Measurements from ENCODE around the gene COLQ.

COLQ gene

DNA sequence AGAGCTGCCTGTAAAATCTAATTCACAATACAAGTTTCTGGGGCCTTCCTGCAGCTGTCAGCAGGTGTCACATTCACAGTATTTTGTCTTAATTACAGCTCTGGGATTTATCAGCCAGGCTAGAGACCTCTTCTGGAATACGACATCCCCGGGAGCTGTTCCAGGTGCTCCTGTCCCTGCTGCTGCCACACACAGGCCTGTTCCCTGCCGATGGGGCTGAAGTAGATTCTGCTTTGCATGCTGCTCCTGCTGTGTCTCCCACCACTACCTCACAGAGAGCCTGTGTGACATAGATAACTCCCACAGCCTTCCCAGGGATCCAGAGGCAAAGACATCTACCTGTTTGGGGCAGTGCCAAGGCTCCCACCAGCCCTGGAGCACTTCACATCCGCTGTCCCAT lies 20.4 kb downstream of the COLQ start:
- TF ChIP-seq GLIS3 (CRISPR knock-in tag; IDR thresholded peaks at IDR 0.05), result no peak
- no peak for ATAC-seq

DNA sequence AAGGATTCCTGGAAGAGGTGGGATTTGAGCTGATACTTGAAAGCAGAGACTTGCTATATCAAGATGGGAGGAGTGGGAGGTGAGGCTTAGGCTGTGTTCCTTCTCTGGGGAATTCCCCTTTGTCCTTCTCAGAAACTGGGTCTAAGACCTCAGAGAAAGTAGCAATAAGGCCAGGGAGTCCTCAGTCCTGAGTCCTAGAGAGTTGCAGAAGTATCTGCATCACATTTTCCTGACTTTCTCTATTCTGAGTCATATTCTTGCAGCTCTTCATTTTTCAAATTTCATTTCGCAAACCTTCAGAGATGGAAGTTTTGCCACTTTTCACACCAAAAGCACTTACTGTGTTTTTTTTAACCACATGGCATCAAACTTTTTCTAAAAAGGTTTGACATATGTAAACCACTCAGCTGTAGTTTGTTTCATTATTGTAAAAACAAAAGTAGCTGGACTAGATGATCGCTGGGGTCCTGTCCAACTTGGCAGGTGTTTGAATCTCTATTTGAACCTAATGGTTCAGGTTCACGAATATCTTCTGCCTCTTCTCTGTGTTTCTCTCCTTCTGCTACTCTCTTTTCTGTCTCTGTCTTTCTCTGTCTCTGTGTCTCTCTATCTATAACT lies 21.3 kb downstream of the COLQ start:
- TF ChIP-seq ZFP3 (CRISPR knock-in tag; IDR thresholded peaks at IDR 0.05), result no peak
- TF ChIP-seq, protein P1, sequence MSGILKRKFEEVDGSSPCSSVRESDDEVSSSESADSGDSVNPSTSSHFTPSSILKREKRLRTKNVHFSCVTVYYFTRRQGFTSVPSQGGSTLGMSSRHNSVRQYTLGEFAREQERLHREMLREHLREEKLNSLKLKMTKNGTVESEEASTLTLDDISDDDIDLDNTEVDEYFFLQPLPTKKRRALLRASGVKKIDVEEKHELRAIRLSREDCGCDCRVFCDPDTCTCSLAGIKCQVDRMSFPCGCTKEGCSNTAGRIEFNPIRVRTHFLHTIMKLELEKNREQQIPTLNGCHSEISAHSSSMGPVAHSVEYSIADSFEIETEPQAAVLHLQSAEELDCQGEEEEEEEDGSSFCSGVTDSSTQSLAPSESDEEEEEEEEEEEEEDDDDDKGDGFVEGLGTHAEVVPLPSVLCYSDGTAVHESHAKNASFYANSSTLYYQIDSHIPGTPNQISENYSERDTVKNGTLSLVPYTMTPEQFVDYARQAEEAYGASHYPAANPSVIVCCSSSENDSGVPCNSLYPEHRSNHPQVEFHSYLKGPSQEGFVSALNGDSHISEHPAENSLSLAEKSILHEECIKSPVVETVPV (CRISPR knock-in tag; IDR thresholded peaks at IDR 0.05), result no peak
- no peak for TF ChIP-seq ARNTL (CRISPR knock-in tag; IDR thresholded peaks at IDR 0.05; ENCODE audit: borderline replicate concordance, low read depth)
- TF ChIP-seq BACH2 (CRISPR knock-in tag; IDR thresholded peaks at IDR 0.05; ENCODE audit: borderline replicate concordance), result no peak
- TF ChIP-seq, protein P2, sequence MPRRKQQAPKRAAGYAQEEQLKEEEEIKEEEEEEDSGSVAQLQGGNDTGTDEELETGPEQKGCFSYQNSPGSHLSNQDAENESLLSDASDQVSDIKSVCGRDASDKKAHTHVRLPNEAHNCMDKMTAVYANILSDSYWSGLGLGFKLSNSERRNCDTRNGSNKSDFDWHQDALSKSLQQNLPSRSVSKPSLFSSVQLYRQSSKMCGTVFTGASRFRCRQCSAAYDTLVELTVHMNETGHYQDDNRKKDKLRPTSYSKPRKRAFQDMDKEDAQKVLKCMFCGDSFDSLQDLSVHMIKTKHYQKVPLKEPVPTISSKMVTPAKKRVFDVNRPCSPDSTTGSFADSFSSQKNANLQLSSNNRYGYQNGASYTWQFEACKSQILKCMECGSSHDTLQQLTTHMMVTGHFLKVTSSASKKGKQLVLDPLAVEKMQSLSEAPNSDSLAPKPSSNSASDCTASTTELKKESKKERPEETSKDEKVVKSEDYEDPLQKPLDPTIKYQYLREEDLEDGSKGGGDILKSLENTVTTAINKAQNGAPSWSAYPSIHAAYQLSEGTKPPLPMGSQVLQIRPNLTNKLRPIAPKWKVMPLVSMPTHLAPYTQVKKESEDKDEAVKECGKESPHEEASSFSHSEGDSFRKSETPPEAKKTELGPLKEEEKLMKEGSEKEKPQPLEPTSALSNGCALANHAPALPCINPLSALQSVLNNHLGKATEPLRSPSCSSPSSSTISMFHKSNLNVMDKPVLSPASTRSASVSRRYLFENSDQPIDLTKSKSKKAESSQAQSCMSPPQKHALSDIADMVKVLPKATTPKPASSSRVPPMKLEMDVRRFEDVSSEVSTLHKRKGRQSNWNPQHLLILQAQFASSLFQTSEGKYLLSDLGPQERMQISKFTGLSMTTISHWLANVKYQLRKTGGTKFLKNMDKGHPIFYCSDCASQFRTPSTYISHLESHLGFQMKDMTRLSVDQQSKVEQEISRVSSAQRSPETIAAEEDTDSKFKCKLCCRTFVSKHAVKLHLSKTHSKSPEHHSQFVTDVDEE (CRISPR knock-in tag; IDR thresholded peaks at IDR 0.05), result no peak
- TF ChIP-seq, protein P3, sequence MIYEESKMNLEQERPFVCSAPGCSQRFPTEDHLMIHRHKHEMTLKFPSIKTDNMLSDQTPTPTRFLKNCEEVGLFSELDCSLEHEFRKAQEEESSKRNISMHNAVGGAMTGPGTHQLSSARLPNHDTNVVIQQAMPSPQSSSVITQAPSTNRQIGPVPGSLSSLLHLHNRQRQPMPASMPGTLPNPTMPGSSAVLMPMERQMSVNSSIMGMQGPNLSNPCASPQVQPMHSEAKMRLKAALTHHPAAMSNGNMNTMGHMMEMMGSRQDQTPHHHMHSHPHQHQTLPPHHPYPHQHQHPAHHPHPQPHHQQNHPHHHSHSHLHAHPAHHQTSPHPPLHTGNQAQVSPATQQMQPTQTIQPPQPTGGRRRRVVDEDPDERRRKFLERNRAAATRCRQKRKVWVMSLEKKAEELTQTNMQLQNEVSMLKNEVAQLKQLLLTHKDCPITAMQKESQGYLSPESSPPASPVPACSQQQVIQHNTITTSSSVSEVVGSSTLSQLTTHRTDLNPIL (CRISPR knock-in tag; IDR thresholded peaks at IDR 0.05; ENCODE audit: low read depth), result no peak
- TF ChIP-seq RARB (CRISPR knock-in tag; IDR thresholded peaks at IDR 0.05), result no peak
- TF ChIP-seq ZFP30 (CRISPR knock-in tag; IDR thresholded peaks at IDR 0.05), result no peak
- TF ChIP-seq SNAI2 (CRISPR knock-in tag; IDR thresholded peaks at IDR 0.05), result no peak
- no peak for TF ChIP-seq CSDC2 (CRISPR knock-in tag; IDR thresholded peaks at IDR 0.05)
- no peak for TF ChIP-seq GLIS3 (CRISPR knock-in tag; IDR thresholded peaks at IDR 0.05)
- no peak for ATAC-seq

DNA sequence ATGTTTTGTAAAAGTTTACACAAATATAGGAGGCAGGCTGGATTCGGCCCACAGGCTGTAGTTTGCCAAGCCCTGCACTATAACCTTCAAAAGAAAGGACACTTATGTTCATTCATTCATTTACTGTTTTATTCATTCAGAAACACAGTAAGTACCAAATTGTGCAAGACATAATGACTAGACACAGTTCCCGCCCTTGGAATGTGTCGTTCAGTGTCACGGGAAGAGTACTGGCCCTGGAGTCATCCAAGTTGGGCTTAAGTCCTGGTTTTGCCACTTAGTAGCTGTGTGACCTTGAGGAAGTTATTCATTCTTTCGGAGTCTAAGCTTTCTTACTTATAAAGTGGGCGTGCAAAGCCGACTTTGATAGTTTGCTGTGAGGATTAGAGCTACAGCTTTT lies 22.0 kb downstream of the COLQ start:
- no peak for ATAC-seq
- TF ChIP-seq, protein P1 (CRISPR knock-in tag; IDR thresholded peaks at IDR 0.05), result no peak
- TF ChIP-seq ZC3H10 (CRISPR knock-in tag; IDR thresholded peaks at IDR 0.05) (no peak), ARNTL (CRISPR knock-in tag; IDR thresholded peaks at IDR 0.05; ENCODE audit: borderline replicate concordance, low read depth) (no peak), RARB (CRISPR knock-in tag; IDR thresholded peaks at IDR 0.05) (no peak)

DNA sequence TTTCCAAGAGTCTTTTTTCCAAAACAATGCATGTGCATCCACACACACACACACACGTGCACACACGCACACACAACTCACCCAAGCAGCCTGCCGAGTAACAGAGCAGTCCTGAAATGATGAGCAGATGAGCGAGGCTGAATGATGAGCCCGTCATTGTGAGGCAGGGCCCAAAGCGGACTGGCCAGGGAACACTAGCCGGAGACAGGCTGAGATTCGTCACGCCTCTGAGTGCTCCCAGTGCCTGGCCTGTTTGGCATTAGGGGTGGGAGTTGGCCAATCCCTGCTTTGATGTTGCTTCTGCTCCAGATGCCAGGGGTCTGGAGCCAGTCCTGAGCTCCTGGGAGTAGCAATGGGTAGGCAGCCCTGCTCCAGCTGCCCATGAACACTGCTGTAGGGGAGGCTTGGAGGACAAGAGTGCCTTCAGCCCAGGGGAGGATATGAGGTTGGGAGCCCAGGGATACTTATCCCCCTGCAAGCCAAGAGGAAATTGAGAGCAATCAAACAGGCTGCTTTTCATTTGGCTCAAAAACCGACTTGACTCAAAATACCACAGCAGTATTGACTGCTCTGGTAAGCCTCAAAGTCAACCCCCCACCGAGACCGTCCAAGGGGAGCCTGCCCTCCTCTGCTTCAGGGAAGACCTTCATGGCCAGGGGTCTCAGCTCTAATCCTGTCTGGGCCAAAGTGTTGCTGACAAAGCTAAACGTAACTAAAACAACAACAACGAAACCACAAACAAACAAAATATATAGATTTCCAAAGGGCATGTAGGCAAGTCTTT lies 22.9 kb downstream of the COLQ start:
- TF ChIP-seq ZNF8 (CRISPR knock-in tag; IDR thresholded peaks at IDR 0.05) (no peak), TCF4 (CRISPR knock-in tag; IDR thresholded peaks at IDR 0.05; ENCODE audit: borderline replicate concordance) (peak; percentile 18; the same call in 1 of the 2 replicates), TOX (CRISPR knock-in tag; IDR thresholded peaks at IDR 0.05; ENCODE audit: borderline replicate concordance) (no peak), ZNF565 (CRISPR knock-in tag; conservative IDR thresholded peaks at IDR 0.05; ENCODE audit: low read depth) (no peak), ISL1 (CRISPR knock-in tag; IDR thresholded peaks at IDR 0.05) (no peak)

DNA sequence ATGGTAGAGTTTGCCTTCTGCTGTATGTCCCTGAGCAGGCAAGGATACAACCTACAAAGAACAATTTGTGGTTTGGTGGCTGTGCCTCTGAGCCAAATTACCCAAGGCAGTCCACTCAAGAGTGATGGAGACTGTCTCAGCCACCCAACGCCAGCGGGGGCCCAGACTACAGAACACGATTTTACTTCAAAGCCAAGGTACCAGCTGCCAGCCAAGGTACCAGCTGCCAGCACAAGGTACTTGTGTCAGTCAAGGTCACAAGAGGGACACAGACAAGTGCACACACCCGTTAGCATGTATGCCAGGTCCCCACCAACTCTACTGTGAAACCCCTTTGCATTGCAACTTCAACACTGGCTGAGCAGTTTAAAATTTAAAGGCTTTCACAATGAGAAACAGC lies 23.5 kb downstream of the COLQ start:
- no peak for ATAC-seq

More for the DNA sequence above, 22.9 kb downstream of the COLQ start:
- peak; percentile 60; the same call in 1 of the 3 replicates for ATAC-seq

More for the DNA sequence above, 23.5 kb downstream of the COLQ start:
- TF ChIP-seq CSDC2 (CRISPR knock-in tag; IDR thresholded peaks at IDR 0.05), result no peak
- TF ChIP-seq ESRRG (CRISPR knock-in tag; IDR thresholded peaks at IDR 0.05), result no peak
- TF ChIP-seq, protein P4, sequence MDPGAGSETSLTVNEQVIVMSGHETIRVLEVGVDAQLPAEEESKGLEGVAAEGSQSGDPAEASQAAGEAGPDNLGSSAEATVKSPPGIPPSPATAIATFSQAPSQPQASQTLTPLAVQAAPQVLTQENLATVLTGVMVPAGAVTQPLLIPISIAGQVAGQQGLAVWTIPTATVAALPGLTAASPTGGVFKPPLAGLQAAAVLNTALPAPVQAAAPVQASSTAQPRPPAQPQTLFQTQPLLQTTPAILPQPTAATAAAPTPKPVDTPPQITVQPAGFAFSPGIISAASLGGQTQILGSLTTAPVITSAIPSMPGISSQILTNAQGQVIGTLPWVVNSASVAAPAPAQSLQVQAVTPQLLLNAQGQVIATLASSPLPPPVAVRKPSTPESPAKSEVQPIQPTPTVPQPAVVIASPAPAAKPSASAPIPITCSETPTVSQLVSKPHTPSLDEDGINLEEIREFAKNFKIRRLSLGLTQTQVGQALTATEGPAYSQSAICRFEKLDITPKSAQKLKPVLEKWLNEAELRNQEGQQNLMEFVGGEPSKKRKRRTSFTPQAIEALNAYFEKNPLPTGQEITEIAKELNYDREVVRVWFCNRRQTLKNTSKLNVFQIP (CRISPR knock-in tag; IDR thresholded peaks at IDR 0.05; ENCODE audit: borderline replicate concordance, low read depth), result no peak
- TF ChIP-seq ZNF8 (CRISPR knock-in tag; IDR thresholded peaks at IDR 0.05), result no peak
- no peak for TF ChIP-seq OSR1 (CRISPR knock-in tag; IDR thresholded peaks at IDR 0.05)
- TF ChIP-seq ZC3H10 (CRISPR knock-in tag; IDR thresholded peaks at IDR 0.05), result no peak
- TF ChIP-seq ZFP30 (CRISPR knock-in tag; IDR thresholded peaks at IDR 0.05), result no peak
- TF ChIP-seq GLIS3 (CRISPR knock-in tag; IDR thresholded peaks at IDR 0.05), result no peak
- TF ChIP-seq BACH2 (CRISPR knock-in tag; IDR thresholded peaks at IDR 0.05; ENCODE audit: borderline replicate concordance), result no peak
- no peak for TF ChIP-seq ZNF565 (CRISPR knock-in tag; conservative IDR thresholded peaks at IDR 0.05; ENCODE audit: low read depth)
- TF ChIP-seq PPARA (CRISPR knock-in tag; IDR thresholded peaks at IDR 0.05; ENCODE audit: borderline replicate concordance), result no peak
- TF ChIP-seq, protein P5, sequence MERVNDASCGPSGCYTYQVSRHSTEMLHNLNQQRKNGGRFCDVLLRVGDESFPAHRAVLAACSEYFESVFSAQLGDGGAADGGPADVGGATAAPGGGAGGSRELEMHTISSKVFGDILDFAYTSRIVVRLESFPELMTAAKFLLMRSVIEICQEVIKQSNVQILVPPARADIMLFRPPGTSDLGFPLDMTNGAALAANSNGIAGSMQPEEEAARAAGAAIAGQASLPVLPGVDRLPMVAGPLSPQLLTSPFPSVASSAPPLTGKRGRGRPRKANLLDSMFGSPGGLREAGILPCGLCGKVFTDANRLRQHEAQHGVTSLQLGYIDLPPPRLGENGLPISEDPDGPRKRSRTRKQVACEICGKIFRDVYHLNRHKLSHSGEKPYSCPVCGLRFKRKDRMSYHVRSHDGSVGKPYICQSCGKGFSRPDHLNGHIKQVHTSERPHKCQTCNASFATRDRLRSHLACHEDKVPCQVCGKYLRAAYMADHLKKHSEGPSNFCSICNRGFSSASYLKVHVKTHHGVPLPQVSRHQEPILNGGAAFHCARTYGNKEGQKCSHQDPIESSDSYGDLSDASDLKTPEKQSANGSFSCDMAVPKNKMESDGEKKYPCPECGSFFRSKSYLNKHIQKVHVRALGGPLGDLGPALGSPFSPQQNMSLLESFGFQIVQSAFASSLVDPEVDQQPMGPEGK (CRISPR knock-in tag; IDR thresholded peaks at IDR 0.05; ENCODE audit: borderline replicate concordance), result no peak
